Measurements from ENCODE around the gene DHRS13. TPM values are rescaled to one million over a fixed set of nuclear protein-coding genes. Genes with fewer than 3 reads are reported as not detected.

The DHRS13 gene
- total and polyA plus RNA-seq, 2 donors (not counting 3 experiments of a cell fraction or from before 2014, with no cell fraction given) = 7.2 to 9.3 TPM

GRCh38 chr17:28858801-28859355 is 44.0 kb downstream of the DHRS13 start:
- Histone ChIP-seq H3K9ac (replicated peaks; ENCODE audit: extremely low read depth, insufficient read depth, low read length) (no peak overlapping the region), H3K9me3 (replicated peaks; ENCODE audit: control insufficient read depth, insufficient read depth, low read length) (no peaks in the 10 kb centered on the region), H4K20me1 (replicated peaks; ENCODE audit: control insufficient read depth, extremely low read depth, insufficient read depth, low read length) (no peaks in the 10 kb centered on the region), H3K9me1 (replicated peaks; ENCODE audit: control insufficient read depth, extremely low read depth, insufficient read depth, low read length) (no peaks in the 10 kb centered on the region), H3K4me3 (replicated peaks in 1 of 3; ENCODE audit: insufficient read depth in 1 of 3, low read depth in 1 of 3, low read length in 3 of 3) (no peak overlapping the region), H3K27ac (ENCODE audit: insufficient read depth, low read depth, low read length) (no peak overlapping the region), H2AFZ (ENCODE audit: low read depth, low read length) (no peak overlapping the region), H3K27me3 (ENCODE audit: control insufficient read depth in 2 of 2, insufficient read depth in 2 of 2, low read length in 2 of 2) (no peaks in the 10 kb centered on the region), H3K36me3 (ENCODE audit: control insufficient read depth in 2 of 2, extremely low read depth in 1 of 2, insufficient read depth in 2 of 2, low read length in 2 of 2) (peaks cover 13 to 21% of the 10 kb centered on the region in 2 experiments), H3K4me1 (ENCODE audit: control insufficient read depth, extremely low read depth, insufficient read depth, low read length) (peaks cover 12% of the 10 kb centered on the region), H3K4me2 (ENCODE audit: insufficient read depth, low read length) (no peak overlapping the region), H3K79me2 (ENCODE audit: control insufficient read depth, insufficient read depth, low read length) (peaks cover 10% of the 10 kb centered on the region)
- intact Hi-C loops (cut with micrococcal nuclease) (no loop called here), dilution Hi-C loops (cut with MboI; ENCODE audit: extremely low pct_ligation_motif_present, low sequenced_read_pairs) (no loop called here)
- POLR2A ChIA-PET = no interaction called here
- CTCF ChIA-PET = interaction anchor here (0.9 to 1.0 kb wide), 2 partner anchors 9 to 132 kb away, joined by 3 read pairs; no protein-coding TSS in a partner anchor
- no peak for DNase-seq (ENCODE audit: low read depth, low spot score)
- FAIRE-seq = no peak
- TF ChIP-seq JUN (IDR thresholded peaks at IDR 0.05; ENCODE audit: borderline replicate concordance, insufficient read depth, insufficient read length, low read depth) = no peak
- TF ChIP-seq GATA2 (IDR thresholded peaks at IDR 0.05; ENCODE audit: insufficient read depth, insufficient read length, low read depth, low read length) = no peak
- TF ChIP-seq CTCF (IDR thresholded peaks at IDR 0.05; ENCODE audit: extremely low read depth in 1 of 2, insufficient read depth in 1 of 2, low read depth in 1 of 2, low read length in 2 of 2) = no peak
- no peak for TF ChIP-seq MAX (IDR thresholded peaks at IDR 0.05; ENCODE audit: insufficient read depth, insufficient read length)
- TF ChIP-seq EZH2 (IDR thresholded peaks at IDR 0.05; ENCODE audit: borderline replicate concordance, low read depth, low read length, severe bottlenecking) = no peak
- TF ChIP-seq MYC (IDR thresholded peaks at IDR 0.05; ENCODE audit: low read depth, low read length) = no peak
- no peak for TF ChIP-seq POLR2A (IDR thresholded peaks at IDR 0.05; ENCODE audit: low read depth, low read length)
- no peak for TF ChIP-seq FOS (IDR thresholded peaks at IDR 0.05; ENCODE audit: borderline replicate concordance, insufficient read depth, low read length)
- no peak for TF ChIP-seq POLR2AphosphoS5 (IDR thresholded peaks at IDR 0.05; ENCODE audit: insufficient read depth, low read depth, low read length)
- BruUV-seq (replicated peaks) = no TSS peak

Measured in endothelial cell of umbilical vein (primary cell).